AG04450 (cell line): ENCODE measurements around the gene OPCML. TPM values are rescaled to one million over a fixed set of nuclear protein-coding genes. Genes with fewer than 3 reads are reported as not detected.

Experiments used
- CTCF ChIA-PET: fragments of 300-600, 350-600 bp; formaldehyde crosslinking; extraction: SDS; loops from one replicate; lab custom pipeline; 2022; ENCODE audit warnings: antibody characterized with exemption, inconsistent platforms; lab: Charles Lee
- POLR2A ChIA-PET: fragments of 350-600 bp; formaldehyde crosslinking; extraction: SDS; loops from one replicate; lab custom pipeline; 2021; ENCODE audit warnings: antibody characterized with exemption, inconsistent platforms; lab: Yijun Ruan, JAX
- DNase-seq: peaks from one replicate; pipeline ENCODE4 v3.0.0-alpha.2; 2011; ENCODE audit warnings: low read depth, low spot score
- H3K27ac ChIP-seq: one replicate; pipeline ENCODE4 v1.5.1; 2012; ENCODE audit warnings: low read depth, low read length, control low read depth
- H3K27me3 ChIP-seq: one replicate; pipeline ENCODE4 v1.6.0; 2012; ENCODE audit warnings: low read length; ENCODE audit not compliant: control insufficient read depth, insufficient read depth
- H3K4me3 ChIP-seq: 2 replicates; pipeline ENCODE4 v1.5.1; 2011; ENCODE audit warnings: mild to moderate bottlenecking, low read depth, low read length, control low read depth
- H3K9me3 ChIP-seq: 2 replicates; pipeline ENCODE4 v1.5.1; 2012; ENCODE audit warnings: low read length; ENCODE audit not compliant: control insufficient read depth, insufficient read depth
- CTCF ChIP-seq: IDR thresholded peaks from 2 replicates; pipeline ENCODE4 v1.5.1; 2011; ENCODE audit warnings: low read depth, low read length, control low read depth, inconsistent platforms
- polyA plus RNA-seq: library from polyadenylated mRNA; depleted of rRNA; stranded (reverse); fragments of >200 nt; gene quantifications from 2 replicates; pipeline ENCODE4 v1.2.3, GENCODE V29; 2011

OPCML gene
- polyA plus RNA-seq, 1 experiment: 1.1 TPM

DNA sequence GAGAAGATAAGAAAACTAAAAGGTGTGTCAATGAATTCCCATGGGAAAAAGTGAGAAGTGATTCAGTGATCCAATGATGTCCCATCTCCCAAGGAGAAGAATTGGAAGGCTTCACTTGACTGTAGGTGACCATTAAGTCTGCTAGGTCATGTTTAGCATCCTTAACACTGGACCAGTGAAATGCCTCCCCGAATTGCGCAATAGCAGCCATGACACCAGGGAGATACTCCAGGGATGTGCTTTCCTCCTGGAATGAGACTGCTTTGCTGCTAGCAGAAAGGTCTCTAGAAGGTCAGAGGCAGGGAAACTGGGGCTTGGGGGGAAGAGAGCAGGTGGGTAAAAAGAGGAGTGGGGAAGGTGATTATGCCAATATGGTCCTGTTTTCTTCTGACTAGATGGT is 364.3 kb downstream of the OPCML start:
- CTCF ChIA-PET: no interaction called here
- no peak for TF ChIP-seq CTCF
- no peak for DNase-seq

DNA sequence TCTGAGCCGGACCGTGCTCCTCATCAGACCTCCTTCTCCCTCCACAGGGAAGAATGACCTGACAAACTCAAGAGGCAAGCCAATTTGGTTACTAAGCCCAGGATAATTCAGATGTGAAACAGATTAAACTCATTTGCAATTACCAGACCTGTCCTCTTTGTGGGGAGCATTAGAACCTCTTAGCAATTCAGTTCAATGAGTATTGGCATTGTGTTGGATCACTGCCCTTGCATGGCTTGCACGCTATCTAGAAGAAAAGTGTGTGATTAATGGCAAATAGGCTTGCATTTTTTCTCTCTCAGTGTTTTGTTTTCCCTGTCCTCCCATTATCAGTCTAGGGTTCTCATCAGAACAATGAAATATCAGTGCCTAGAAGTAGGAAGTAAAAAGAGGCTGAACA is 365.6 kb downstream of the OPCML start:
- no peak overlapping the region for H3K27ac ChIP-seq
- POLR2A ChIA-PET: no interaction called here
- no peak for TF ChIP-seq CTCF
- CTCF ChIA-PET: interaction anchor here (0.7 kb wide), 1 partner anchor 88 kb away, joined by 3 read pairs; no protein-coding TSS in a partner anchor
- DNase-seq: no peak
- no peaks in the 10 kb centered on the region for H3K9me3 ChIP-seq
- H3K4me3 ChIP-seq: no peak overlapping the region
- H3K27me3 ChIP-seq: peaks cover 2% of the 10 kb centered on the region

More for the DNA sequence above, 364.3 kb downstream of the OPCML start:
- POLR2A ChIA-PET: no interaction called here
- H3K27me3 ChIP-seq: no peaks in the 10 kb centered on the region
- H3K4me3 ChIP-seq: no peak overlapping the region
- H3K27ac ChIP-seq: no peak overlapping the region
- H3K9me3 ChIP-seq: no peaks in the 10 kb centered on the region

DNA sequence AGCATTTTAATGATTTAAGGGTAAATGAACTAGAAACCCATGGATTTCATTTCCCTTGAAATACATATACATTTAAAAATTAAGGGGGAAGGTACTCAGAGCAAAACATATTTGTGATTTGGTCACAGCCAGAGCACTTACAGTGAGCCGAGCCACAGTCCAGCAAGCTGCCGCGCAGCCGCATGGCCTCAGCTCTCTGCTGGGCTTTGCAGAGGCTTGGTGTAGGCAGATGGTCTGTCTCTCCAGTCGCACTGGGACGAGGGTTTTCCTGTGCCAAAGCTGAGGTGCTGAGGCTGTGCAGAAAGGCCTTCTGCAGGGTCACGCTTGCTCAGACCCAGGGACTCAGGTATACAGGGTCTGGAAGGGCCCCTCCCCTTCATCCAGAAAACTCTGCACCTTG is 367.3 kb downstream of the OPCML start:
- POLR2A ChIA-PET: no interaction called here
- Histone ChIP-seq H3K4me3 (no peak overlapping the region), H3K9me3 (no peaks in the 10 kb centered on the region), H3K27me3 (peaks cover 2% of the 10 kb centered on the region), H3K27ac (no peak overlapping the region)
- no peak for DNase-seq
- CTCF ChIA-PET: interaction anchor here (1.3 kb wide), 1 partner anchor 31 kb away, joined by 7 read pairs; no protein-coding TSS in a partner anchor
- no peak for TF ChIP-seq CTCF

- Histone ChIP-seq H3K27ac (no peak overlapping the region), H3K9me3 (no peaks in the 10 kb centered on the region), H3K4me3 (no peak overlapping the region), H3K27me3 (peaks cover 2% of the 10 kb centered on the region)
- peak; percentile 15 for DNase-seq
- CTCF ChIA-PET: interaction anchor here (0.7 to 1.3 kb wide), 3 partner anchors 10 to 35 kb away, joined by 3 to 7 read pairs (median 4); no protein-coding TSS in a partner anchor
- POLR2A ChIA-PET: no interaction called here
- peak; percentile 76 for TF ChIP-seq CTCF
These were observed 368.6 kb downstream of the OPCML start for GRCh38 chr11:133163463-133164419.

DNA sequence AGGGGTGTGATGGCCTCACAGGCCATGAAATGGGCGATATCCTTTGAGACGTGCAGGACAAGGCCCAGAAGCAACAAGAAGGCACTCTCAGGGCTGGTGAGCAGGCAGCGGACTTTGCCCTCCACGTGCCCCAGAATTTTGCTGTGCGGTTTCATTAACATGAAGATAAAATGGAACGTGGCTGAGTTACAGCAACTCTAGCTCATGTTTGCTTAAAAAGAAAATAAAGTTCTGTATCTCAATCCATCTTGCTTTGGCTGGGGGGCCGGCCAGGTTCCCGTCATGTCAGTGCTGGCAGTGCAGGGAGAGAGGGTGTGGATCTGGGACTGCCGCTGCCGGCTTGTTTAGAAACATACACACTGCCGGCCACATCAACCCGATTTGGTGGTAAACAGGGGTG is 370.1 kb downstream of the OPCML start:
- POLR2A ChIA-PET: no interaction called here
- no peak for TF ChIP-seq CTCF
- no peak overlapping the region for H3K27ac ChIP-seq
- CTCF ChIA-PET: interaction anchor here (0.6 kb wide), 1 partner anchor 27 kb away, joined by 3 read pairs; no protein-coding TSS in a partner anchor
- no peak overlapping the region for H3K4me3 ChIP-seq
- H3K27me3 ChIP-seq: peaks cover 2% of the 10 kb centered on the region
- no peak for DNase-seq
- no peaks in the 10 kb centered on the region for H3K9me3 ChIP-seq
